Body of pancreas (tissue), 4 donors: Measurements from ENCODE around the gene WNT11. TPM values are rescaled to one million over a fixed set of nuclear protein-coding genes. Genes with fewer than 3 reads are reported as not detected.

Experiments
- ATAC-seq: fragments of 150-250 bp; one replicate; pipeline ENCODE4 v1.9.1; 2016
- DNase-seq, 4 donors: peaks; one replicate each; pipeline ENCODE4 v3.0.0-alpha.2; 2019
- H3K27ac ChIP-seq, 4 donors: fragments of 200-600 bp; sonication (generic); 1 replicate in 3 of 4; 2 replicates in 1 of 4; pipeline versions ENCODE4 v1.5.1 to v1.6.1; 2016 to 2019; ENCODE audit warnings: mild to moderate bottlenecking in 1 of 4, mixed read lengths in 1 of 4, moderate library complexity in 1 of 4
- H3K27me3 ChIP-seq, 2 donors: fragments of 200-600 bp; sonication (generic); one replicate each; pipeline ENCODE4 v1.6.0; 2016; ENCODE audit warnings: mild to moderate bottlenecking in 1 of 2
- H3K36me3 ChIP-seq, 2 donors: fragments of 200-600 bp; sonication (generic); replicated peaks in 1 of 2; 2 replicates each; pipeline ENCODE4 v1.5.1; 2016; ENCODE audit warnings: low read depth in 2 of 2; ENCODE audit not compliant: insufficient read depth in 1 of 2
- H3K4me1 ChIP-seq: fragments of 200-600 bp; sonication (generic); one replicate; pipeline ENCODE4 v1.6.0; 2016
- H3K4me3 ChIP-seq, 2 donors: fragments of 200-600 bp; sonication (generic); 1 replicate in 1 of 2; 2 replicates in 1 of 2; pipeline ENCODE4 v1.5.1; 2016 to 2019
- H3K9me3 ChIP-seq, 3 donors: fragments of 200-600 bp; sonication (generic); 1 replicate in 2 of 3; 2 replicates in 1 of 3; pipeline ENCODE4 v1.5.1; 2016
- POLR2A ChIP-seq, 3 donors: fragments of 450-650 bp; IDR thresholded peaks; one replicate each; pipeline ENCODE4 v1.6.1; 2016; ENCODE audit warnings: antibody characterized with exemption in 3 of 3, mild to moderate bottlenecking in 2 of 3
- WGBS, 2 donors: methylation state at CpG; one replicate each; pipeline ENCODE4 v1.1.5; 2017; 5-methylcytosine and 5-hydroxymethylcytosine counted together
- intact Hi-C: fragments of 100-400 bp; cut with DNase I; formaldehyde crosslinking; loops from one replicate; pipeline ENCODE4 v1.15.1; 2023
- total RNA-seq, 2 donors: library from RNA; depleted of rRNA; stranded (reverse); fragments of >200 nt; gene quantifications; one replicate each; pipeline ENCODE4 v1.1.0, GENCODE V29; 2016
- TF ChIP-seq, protein P1 (sequence below), 7 experiments: fragments of 450-650 bp in 4 of 7; fragments of 200-600 bp in 3 of 7; sonication (generic) in 3 of 7; IDR thresholded peaks; one replicate each; pipeline ENCODE4 v1.5.1; 2016 to 2019; ENCODE audit warnings: antibody characterized with exemption in 7 of 7

The WNT11 gene
- total RNA-seq, 2 donors from 2014 or later = 4.2 to 23.4 TPM

DNA sequence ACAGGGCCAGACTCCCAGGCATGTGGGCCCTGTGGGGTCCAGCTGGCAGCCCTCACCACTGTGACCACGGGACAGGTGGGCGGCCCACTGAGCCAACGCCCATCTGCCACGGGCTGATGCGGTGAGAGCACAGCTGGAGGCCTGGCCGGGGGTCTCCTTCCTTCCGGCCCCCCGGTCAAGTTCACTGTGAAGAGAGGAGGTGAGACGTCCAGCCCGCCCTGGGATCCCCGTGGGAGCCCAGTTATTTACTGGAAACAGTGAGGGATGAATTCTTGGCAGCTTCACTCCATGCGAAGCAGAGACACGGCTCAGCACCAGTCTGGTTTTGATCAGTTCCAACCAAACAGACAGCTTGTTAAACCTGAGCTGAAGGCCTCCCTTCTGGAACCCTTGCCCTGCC, 38.7 kb downstream of the WNT11 start:
- intact Hi-C loops = no loop called here
- no peak for TF ChIP-seq POLR2A (IDR thresholded peaks at IDR 0.05)
- TF ChIP-seq, protein P1, sequence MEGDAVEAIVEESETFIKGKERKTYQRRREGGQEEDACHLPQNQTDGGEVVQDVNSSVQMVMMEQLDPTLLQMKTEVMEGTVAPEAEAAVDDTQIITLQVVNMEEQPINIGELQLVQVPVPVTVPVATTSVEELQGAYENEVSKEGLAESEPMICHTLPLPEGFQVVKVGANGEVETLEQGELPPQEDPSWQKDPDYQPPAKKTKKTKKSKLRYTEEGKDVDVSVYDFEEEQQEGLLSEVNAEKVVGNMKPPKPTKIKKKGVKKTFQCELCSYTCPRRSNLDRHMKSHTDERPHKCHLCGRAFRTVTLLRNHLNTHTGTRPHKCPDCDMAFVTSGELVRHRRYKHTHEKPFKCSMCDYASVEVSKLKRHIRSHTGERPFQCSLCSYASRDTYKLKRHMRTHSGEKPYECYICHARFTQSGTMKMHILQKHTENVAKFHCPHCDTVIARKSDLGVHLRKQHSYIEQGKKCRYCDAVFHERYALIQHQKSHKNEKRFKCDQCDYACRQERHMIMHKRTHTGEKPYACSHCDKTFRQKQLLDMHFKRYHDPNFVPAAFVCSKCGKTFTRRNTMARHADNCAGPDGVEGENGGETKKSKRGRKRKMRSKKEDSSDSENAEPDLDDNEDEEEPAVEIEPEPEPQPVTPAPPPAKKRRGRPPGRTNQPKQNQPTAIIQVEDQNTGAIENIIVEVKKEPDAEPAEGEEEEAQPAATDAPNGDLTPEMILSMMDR (IDR thresholded peaks at IDR 0.05) = no peak
- Histone ChIP-seq H3K36me3 (no peaks in the 10 kb centered on the region), H3K27ac (no peak overlapping the region), H3K4me1 (peaks cover under 1% of the 10 kb centered on the region), H3K9me3 (no peaks in the 10 kb centered on the region), H3K27me3 (no peaks in the 10 kb centered on the region), H3K4me3 (no peak overlapping the region)
- DNase-seq (no peak), ATAC-seq (no peak)
- WGBS, 2 donors = 80 to 83% methylated on average over 8 to 13 of the region's 13 CpGs

DNA sequence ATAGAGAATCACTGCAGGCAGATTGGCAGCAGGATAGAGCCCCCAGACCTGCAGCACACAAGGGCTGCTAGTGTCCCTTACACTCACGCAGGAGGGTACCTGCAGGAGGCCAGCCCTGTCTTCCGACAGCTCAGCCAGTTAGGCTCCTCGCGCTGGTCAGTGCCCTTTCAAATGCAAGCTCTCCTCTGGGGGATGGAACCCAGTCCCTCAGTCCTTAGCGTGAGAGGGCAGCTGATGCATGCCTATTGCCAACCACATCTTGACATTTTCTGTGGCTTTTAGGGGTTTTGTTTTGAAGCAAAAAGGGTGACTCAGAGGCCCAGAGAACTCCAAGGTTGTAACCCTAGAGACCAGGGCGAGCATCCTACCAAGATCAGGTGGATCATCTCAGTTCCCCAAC, 40.0 kb downstream of the WNT11 start:
- TF ChIP-seq, protein P1 (IDR thresholded peaks at IDR 0.05) = no peak
- TF ChIP-seq POLR2A (IDR thresholded peaks at IDR 0.05) = no peak
- intact Hi-C loops = no loop called here
- 86 to 94% methylated on average over 6 of the region's 6 CpGs for WGBS, 2 donors

DNA sequence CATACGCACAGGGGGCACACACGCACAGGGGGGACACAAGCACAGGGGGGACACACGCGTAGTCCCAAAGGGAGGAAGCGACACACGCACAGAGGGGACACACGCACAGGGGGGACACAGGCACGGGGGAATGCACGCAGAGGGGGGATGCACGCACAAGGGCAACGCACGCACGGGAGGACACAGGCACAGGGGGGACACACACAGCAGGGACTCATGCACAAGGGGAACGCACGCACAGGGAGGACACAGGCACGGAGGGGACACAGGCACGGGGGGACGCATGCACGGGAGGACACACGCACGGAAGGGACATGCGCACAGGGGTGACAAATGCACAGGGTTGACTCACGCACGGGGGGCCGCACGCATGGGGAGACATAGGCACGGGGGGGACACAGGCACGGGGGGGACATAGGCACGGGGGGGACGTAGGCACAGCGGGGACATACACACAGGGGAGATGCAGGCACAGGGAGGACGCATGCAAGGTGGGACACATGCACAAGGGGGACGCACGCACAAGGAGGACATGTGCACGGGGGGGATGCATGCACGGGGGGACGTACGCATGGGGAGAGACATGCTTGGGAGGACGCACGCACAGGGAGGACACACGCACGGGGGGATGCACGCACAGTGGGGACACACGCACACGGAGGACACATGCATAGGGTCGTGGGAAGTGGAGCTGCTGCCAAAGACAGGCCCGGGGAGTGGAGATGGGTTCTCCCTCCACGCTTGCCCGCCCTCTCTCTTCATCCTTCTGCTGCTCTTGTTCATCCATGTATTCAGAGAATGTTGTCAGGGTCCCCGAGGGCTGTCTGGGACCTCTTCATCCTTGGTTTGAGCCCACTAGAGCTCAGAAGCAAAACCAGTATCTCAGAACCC, 41.2 kb downstream of the WNT11 start:
- H3K4me1 ChIP-seq = peaks cover 25% of the 10 kb centered on the region
- H3K9me3 ChIP-seq = no peaks in the 10 kb centered on the region
- intact Hi-C loops = no loop called here
- H3K27ac ChIP-seq = no peak overlapping the region
- H3K36me3 ChIP-seq = no peaks in the 10 kb centered on the region
- WGBS, 2 donors = 77 to 88% methylated on average over 50 of the region's 50 CpGs
- no peak for TF ChIP-seq POLR2A (IDR thresholded peaks at IDR 0.05)
- TF ChIP-seq, protein P1 (IDR thresholded peaks at IDR 0.05) = no peak
- no peak for DNase-seq
- H3K27me3 ChIP-seq = no peaks in the 10 kb centered on the region
- no peak for ATAC-seq
- H3K4me3 ChIP-seq = no peak overlapping the region

More for the DNA sequence above, 40.0 kb downstream of the WNT11 start:
- ATAC-seq = no peak
- H3K9me3 ChIP-seq = no peaks in the 10 kb centered on the region
- peaks cover 13% of the 10 kb centered on the region for H3K4me1 ChIP-seq
- H3K27me3 ChIP-seq = no peaks in the 10 kb centered on the region
- H3K4me3 ChIP-seq = no peak overlapping the region
- DNase-seq = no peak
- H3K27ac ChIP-seq = no peak overlapping the region
- H3K36me3 ChIP-seq = no peaks in the 10 kb centered on the region

DNA sequence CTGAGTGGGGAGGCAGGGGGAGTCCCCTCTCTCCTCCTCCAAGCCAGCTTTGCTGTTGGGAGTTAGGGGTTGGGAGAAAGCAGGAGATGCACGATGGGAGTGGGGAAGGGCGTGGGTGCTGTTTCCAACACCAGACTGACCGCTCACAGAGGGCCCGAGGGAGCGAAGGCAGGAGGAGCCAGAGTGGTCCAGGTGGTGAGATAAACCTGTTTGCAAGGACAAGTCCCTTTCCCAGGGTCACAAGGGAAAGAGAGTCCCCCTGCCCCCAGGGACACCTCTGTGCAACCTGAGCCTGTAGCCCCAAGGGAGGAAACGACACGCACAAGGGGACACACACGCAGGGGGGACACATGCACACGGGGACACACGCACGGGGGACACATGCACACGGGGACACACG, 42.2 kb downstream of the WNT11 start:
- intact Hi-C loops = no loop called here
- DNase-seq = no peak
- no peak overlapping the region for H3K4me3 ChIP-seq
- no peaks in the 10 kb centered on the region for H3K9me3 ChIP-seq
- H3K27ac ChIP-seq = no peak overlapping the region
- H3K4me1 ChIP-seq = peaks cover 34% of the 10 kb centered on the region
- H3K36me3 ChIP-seq = no peaks in the 10 kb centered on the region
- TF ChIP-seq, protein P1 (IDR thresholded peaks at IDR 0.05) = no peak
- no peak for TF ChIP-seq POLR2A (IDR thresholded peaks at IDR 0.05)
- WGBS, 2 donors = 68 to 88% methylated on average over 7 to 12 of the region's 13 CpGs
- H3K27me3 ChIP-seq = no peaks in the 10 kb centered on the region
- no peak for ATAC-seq
